GM20431 (cell line): ENCODE data around the gene CD300LG.
"Not testable (repeated sequence)": the region's sequence is repeated elsewhere in the genome, so short reads cannot be mapped to it uniquely, and the experiment has no call there.

Experiments used
- in situ Hi-C: fragments of 300-500 bp; cut with MseI, MboI; formaldehyde crosslinking; loops from one replicate; pipeline ENCODE4 v1.15.0; 2020; ENCODE audit warnings: low sequenced_read_pairs; ENCODE audit not compliant: unreplicated experiment

The CD300LG gene

DNA sequence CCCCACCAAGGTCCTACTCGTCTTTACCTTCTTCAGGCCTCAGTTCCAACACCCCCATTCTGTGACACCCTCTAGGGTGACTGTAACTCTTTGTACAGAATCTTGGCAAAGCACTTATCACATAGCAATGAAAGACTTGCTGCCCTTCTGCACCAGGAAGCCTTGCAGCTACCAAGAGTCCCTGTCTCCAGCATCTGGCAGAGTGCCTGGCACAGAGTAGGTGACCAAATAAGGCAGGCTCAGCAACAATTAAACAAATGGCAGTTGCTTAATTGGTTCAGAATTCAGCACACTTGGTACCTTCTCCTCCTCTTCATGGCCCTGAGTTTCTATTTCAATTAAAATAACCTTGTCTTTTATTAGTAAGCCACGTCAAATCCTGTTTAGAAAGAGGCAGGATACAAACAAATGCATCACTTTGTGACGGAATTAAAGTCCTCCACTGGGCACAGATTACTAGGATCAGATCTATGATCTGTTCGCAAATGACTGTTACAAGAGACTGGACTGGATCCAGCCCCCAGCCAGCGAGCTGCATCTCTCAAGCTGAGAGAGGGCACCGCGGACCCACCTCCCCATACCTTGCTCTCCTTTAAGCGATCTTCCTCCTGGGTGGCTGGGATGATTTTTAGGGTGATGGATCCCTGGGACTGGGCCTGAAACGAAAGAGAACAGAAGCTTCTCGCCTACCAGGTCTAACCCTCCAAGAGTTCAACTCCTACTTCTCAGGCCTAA, 23.5 kb upstream of the CD300LG start:
- in situ Hi-C loops = no loop called here

DNA sequence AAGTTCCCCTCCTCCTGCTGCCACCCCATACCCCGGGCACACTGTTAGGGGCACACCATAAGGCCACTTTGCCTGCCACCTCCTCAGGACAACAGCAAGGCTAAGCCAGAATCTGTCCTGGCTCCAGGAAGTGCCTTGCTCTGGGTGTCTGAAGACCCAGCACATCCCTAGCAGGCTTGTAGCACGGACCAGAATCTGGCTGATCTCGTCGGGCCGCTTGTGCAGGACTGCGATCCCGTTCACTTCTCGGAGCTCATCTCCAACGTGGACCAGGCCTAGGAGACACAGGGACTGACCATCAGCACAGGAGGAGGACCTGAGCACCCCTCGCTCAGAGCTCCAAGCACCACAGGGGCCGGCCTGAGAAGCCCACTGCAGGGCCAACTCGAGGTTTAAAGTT, 21.4 kb upstream of the CD300LG start:
- in situ Hi-C loops = no loop called here

DNA sequence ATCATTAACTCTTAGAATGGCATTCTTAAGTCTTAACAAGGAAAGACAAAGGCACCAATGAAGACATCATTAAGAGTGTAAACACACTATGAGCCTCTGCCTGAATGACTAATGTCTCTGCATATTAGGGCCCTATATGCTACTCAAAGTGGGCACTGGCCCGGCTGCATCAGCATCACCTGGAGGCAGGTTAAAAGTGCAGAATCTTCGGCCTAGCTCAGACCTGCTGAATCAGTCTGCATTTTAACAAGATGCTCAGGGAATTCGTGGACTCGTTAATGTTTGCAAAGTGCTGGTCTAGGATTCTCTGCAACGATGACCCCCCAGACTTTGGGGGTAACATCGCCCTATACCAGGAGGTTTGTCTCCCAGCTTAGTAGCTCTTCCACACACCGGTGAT, 20.8 kb upstream of the CD300LG start:
- in situ Hi-C loops = no loop called here

DNA sequence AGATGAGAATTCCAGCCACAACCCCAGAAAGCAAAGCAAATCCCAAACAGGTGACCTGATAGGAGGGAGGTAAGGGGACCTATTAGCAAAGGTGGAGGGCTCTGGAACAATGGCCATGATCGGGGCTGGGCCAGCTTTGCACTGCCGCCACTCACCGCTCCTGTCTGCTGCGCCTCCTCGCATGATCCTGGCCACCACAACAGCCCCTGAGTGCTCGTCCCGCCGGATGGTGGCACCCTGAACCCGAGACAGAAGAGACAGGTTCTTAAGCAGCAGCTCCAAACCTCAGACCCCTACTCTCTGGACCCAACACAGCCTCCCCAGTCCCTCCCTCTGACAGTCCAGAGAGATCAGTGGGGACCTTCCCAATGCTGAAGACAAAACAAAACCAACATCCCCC, 19.4 kb upstream of the CD300LG start:
- in situ Hi-C loops = no loop called here

DNA sequence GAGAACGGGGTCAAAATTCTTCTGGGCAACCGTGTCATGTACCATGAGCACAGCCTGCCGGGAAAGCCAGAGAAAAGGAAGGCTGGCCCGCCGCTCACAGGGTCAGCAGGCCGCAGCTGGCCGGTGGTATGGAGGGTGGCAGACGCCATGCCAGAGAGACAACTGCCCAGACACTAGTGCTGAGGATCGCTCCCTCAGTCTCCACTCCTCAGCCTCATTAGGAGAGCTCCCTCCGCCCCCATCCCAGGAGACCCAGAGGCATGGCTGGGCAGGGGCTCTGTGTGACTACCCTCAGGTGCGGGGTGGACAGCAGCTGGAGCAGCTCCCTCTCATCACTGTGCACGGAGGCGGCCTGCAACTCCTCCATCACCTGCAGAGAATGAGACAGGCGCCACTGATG, 17.2 kb upstream of the CD300LG start:
- in situ Hi-C loops = no loop called here

DNA sequence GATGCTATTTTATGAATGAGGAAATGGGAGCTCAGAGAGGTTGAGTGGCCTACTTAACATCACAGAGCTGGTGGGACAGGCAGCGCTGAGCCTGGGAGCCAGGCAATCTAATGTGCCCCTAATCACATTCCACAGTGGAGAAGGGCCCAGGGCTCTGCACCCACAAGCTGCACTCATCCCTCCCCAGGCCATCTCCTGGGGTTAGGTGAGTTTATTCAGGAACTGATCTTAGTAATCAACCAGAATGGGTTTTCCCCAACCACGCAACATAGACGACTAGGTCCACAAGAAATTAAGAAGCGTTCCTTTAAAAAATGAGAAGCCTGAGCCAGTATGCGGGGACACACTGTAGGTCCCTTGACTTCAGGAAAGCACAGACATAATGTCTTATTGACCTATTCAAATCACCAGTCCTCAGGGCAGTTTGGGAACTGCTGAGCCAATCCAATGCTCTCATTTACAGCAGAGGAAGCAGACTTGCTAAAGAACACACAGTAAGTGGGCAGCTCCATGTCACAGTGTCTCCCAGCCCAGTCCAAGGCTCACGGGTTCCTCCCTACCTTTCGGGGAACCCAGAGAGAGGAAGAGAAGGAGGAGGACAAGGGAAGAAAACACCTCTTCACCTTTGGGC, 16.4 kb upstream of the CD300LG start:
- in situ Hi-C loops = no loop called here

- in situ Hi-C loops = no loop called here
Measured at GRCh38 chr17:43831633-43832032, 15.3 kb upstream of the CD300LG start.

DNA sequence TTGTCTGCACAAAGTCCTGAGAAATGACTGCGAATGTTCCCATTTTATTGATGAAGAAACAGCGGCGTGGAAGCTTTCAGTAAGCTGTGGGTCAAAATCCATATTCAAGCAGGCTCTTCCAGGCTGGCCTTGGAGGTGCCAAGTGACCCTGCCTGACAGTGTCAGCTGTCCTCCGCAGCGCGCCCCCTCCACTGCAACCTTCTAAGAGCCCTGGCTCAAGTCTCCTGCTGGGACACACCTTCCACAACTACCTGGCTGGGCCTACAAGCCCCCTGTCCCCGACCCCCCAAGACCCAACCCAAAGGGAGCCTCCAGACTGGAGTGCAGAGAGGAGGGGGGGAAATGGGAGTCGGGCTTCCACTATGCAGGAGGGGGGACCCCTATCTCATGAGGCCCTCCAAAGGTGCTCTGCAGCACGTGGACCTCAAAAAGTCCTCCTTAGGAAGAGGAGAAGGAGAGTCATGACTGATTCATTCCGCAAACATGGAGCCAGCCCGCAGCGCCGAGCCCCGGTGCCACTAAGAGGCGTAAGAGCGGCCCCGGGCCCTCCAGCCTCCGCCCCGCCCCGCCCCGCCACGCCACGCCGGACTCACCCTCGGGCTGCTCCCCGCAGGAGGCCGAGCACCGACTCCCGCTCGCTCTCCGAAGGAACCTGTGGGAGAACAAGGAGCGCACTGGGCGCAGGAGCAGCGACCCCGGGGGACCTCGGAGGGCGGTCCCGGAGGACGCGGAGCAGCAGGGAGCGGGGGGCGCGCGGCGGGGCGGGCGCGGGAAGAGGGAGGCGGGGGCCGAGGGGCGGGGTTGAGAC, 14.6 kb upstream of the CD300LG start:
- in situ Hi-C loops = no loop called here

DNA sequence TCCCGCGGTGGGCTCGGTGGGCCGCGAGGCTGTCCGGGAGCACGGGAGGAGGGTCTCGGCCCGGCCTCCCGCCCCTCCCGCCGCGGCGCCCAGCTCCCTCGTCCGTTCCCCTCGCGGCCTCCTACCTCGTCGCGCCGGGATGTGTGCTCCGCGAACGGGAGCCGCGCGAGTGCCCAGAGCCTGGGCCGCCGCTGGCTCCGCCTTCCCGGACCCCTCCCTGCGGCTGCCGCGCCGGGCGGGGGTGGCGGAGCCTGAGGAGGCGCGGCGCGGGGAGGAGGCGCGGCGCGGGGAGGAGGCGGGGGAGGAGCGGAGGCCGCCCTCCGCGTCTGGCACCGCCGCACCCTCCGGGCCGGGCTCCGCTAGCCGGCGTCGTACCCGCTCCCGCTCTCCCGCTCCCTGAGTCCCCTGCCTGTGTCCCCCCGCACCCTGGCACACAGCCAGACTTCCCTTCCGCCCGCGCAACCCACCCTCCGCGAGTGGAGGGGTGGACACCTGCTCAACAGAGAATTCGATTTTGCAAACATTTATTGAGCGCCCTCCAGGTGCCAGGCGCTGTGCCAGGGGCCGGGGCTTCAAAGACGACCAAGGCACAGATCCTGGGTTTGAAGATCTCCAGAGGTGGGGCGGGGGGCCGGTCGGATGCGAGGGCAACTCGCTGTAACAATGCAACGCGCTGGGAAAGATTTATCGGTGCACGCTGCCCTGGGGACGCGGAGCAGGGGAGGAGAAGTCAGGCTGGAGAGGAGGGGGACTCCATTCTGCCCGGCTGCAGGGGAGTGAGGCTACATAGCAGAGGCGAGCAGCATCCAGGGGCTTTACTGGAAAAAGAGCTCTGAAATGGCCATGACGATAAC, 13.8 kb upstream of the CD300LG start, which contains the start of gene MPP3:
Gene MPP3 (minus strand): TSS at position 171 of the 854 bp plus-strand sequence. CDS start 1,240 bp downstream, outside the sequence.
- in situ Hi-C loops = no loop called here

DNA sequence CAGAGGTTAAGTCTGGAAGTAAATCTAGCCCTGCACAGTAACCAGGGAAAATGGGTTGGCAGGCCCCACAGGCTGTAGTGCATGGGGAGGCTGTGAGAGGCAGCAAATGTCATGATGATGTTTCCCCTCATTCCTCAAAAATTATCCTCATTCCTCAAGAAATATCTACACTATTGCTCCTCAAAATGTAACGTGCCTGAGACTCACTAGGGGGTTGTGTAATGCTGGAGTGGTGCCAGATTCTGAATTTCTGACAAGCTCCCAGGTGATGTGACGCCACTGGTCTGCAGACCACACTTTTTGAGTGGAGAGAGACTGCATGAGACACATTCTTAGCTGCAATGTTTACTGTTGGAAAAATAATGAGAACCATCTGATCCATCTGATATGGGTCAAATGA, 12.9 kb upstream of the CD300LG start:
- in situ Hi-C loops = no loop called here

DNA sequence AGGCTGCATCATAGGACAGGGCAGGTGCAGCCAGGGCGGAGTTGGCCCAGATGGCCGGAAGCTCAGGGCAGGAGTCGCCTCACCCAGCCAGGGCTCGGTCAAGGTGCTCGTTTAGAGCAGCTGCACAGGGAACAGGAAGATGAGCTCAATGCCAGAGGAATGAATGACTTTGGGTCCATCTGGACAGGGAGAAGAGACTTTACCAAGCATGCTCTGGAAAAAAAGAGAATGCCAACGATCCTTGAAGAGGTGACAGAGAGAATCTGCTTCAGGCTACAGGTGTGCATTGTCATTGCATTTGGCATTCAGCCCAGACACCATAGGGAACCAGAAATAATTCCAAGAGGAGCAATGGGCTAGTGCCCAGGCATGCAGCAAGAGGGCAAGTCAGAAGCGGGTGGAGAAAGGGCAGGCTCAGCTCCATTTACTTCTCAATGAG, 7.3 kb upstream of the CD300LG start:
- in situ Hi-C loops = no loop called here

DNA sequence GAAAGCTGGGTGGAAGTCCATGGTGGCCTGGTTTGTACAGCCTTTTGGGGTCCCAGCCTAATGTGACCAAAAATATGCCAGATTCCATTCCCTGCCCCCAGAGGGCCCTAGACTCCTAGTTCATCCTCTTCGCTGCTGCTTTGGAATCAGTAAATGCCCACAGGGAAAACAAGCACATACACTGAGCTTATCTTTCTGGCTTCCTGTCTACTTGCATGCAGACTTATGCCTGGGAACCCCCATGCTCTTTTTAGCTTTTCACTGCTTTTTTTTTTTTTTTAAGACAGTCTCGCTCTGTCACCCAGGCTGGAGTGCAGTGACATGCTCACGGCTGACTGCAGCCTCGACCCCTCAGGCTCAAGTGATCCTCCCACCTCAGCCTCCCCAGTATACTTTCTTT, 6.2 kb upstream of the CD300LG start:
- in situ Hi-C loops = no loop called here

- in situ Hi-C loops = no loop called here
Measured at GRCh38 chr17:43841282-43841681, 5.7 kb upstream of the CD300LG start.

GRCh38 chr17:43842091-43842974, 4.6 kb upstream of the CD300LG start:
- in situ Hi-C loops = not testable (repeated sequence)

- in situ Hi-C loops = no loop called here
Measured at GRCh38 chr17:43842975-43843325, 4.0 kb upstream of the CD300LG start.

DNA sequence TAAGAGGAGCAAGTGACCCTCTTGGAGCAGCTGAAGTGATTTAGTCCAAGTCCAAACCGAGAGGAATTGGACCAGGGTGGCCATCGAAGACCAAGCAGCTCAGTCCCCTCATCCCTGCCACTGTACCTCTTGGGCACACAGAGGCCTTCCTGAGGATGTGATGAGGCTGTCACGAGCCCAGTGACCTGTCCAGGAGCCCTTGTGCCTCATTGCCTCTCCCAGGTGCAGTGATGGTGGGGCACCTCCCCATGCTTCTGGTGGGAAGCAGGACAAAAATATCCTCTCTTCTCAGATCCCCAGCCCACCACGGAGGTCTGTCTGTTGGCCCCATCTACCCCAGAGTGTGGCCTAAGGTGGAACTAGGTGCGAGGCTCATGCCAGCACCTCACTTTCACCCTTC, 2.7 kb upstream of the CD300LG start:
- in situ Hi-C loops = no loop called here

- in situ Hi-C loops = no loop called here
Measured at GRCh38 chr17:43845766-43846165, 1.2 kb upstream of the CD300LG start.

DNA sequence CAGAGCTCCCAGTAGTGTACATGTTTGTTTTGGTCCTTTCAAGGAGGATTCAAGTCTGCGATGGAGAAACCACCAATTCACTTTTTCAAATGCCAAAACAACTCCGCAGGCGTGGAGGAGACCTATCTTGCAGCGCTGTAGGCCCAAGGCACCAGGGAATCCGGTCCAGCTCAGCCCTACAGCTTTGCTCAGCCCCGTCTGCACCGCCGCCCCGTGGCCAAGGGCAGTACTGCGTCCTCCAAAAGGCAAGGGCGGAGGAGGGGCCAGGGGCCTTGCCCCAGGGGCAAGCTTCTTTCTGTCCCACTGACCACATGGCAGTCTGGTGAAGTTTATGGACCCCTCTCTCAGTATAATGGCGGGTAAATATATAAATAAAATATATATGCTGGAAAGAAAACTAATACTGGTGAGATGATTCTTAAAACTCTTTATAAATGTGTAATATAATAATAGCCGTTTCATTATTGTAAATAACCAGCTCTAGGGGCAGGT, 709 bp upstream of the CD300LG start:
- in situ Hi-C loops = no loop called here

DNA sequence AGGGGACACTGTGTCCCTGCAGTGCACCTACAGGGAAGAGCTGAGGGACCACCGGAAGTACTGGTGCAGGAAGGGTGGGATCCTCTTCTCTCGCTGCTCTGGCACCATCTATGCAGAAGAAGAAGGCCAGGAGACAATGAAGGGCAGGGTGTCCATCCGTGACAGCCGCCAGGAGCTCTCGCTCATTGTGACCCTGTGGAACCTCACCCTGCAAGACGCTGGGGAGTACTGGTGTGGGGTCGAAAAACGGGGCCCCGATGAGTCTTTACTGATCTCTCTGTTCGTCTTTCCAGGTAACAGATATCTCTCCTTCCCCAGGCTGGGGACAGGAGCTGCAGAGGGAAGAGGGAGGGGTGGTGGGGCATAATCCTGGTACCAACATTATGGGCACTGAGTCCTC, 1.6 kb downstream of the CD300LG start:
- in situ Hi-C loops = no loop called here
